GM12891 (cell line): Measurements from ENCODE around the gene ODF2.

Experiments used
- POLR2A ChIP-seq: IDR thresholded peaks from 2 replicates; pipeline ENCODE4 v1.6.1; 2011; ENCODE audit warnings: low read depth, low read length, control low read depth
- POLR2AphosphoS5 ChIP-seq: IDR thresholded peaks from 2 replicates; pipeline ENCODE4 v1.6.1; 2011; ENCODE audit warnings: low read depth, low read length, control low read depth
- SPI1 ChIP-seq: IDR thresholded peaks from 2 replicates; pipeline ENCODE4 v1.6.1; 2011; ENCODE audit warnings: low read depth, low read length, control low read depth

DNA sequence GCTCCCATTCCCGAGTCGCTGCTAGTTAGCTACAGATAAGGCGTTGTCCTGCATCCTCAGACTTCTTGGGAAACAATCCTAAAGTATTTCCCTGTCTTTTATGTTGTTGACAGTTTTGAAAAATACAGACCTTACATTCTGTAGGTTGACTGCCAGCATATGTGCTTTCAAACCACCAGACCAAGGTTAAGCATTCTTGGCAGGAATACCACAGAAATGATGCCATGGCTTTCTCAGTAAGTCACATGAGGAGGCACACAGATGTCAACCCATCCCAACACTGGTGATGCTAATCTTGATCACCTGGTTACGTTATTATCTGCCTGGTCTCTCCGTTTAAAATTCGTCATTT lies 49.6 kb downstream of the ODF2 start:
- TF ChIP-seq POLR2A (no peak), SPI1 (no peak), POLR2AphosphoS5 (no peak)
